ENCODE measurements around the gene INIP.
A peak's percentile ranks its signal among the peaks of the same experiment; 100 is the strongest.

Gene INIP

DNA sequence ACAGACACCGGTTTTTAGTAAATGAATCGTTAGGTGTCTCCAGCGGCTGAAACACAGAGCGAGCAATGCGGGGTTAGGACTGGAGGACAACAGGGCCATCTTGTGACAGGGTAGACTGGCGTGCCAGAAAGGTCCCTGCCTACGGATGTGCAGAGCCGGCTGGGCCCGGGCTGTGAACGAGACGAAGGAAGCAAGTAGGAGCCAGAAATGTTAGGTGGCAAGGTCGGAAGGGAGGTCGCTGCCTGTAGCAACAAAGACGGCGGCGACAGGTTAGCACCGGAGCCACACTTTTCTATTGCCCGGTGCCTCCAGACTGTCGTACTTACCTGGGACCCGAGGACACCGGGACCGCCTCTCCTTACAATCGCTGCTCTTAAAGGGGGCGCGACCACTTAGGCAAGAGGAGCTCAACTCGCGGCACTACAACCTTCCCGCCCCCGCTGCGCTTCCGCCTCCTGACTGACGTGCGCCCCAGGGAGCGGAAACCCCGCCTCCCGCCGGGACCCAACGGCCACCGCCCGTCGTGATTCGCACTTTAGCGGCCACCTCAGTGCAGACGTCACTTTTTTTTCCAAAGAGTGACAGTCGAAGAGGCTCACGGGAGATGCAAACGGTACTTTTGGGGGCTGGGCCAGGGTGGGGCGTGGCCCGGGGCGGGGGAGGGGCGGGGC is at the start of gene INIP (continued):
- TF ChIP-seq, protein P1, sequence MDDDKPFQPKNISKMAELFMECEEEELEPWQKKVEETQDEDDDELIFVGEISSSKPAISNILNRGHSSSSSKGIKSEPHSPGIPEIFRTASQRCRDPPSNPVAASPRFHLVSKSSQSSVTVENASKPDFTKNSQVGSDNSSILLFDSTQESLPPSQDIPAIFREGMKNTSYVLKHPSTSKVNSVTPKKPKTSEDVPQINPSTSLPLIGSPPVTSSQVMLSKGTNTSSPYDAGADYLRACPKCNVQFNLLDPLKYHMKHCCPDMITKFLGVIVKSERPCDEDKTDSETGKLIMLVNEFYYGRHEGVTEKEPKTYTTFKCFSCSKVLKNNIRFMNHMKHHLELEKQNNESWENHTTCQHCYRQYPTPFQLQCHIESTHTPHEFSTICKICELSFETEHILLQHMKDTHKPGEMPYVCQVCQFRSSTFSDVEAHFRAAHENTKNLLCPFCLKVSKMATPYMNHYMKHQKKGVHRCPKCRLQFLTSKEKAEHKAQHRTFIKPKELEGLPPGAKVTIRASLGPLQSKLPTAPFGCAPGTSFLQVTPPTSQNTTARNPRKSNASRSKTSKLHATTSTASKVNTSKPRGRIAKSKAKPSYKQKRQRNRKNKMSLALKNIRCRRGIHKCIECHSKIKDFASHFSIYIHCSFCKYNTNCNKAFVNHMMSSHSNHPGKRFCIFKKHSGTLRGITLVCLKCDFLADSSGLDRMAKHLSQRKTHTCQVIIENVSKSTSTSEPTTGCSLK (tag by site-specific recombination; IDR thresholded peaks at IDR 0.05), result no peak
- TF ChIP-seq ZNF768 (tag by site-specific recombination; IDR thresholded peaks at IDR 0.05), result no peak
- peak; percentile 70; the same call in 1 of the 2 replicates for TF ChIP-seq ZNF76 (tag by site-specific recombination; IDR thresholded peaks at IDR 0.05; ENCODE audit: borderline replicate concordance, low read depth)
- peak; percentile 63 for TF ChIP-seq ZNF580 (tag by site-specific recombination; IDR thresholded peaks at IDR 0.05)
- TF ChIP-seq ZBTB8A (tag by site-specific recombination; IDR thresholded peaks at IDR 0.05), result no peak; the same call in 1 of the 2 replicates
- TF ChIP-seq, protein P2, sequence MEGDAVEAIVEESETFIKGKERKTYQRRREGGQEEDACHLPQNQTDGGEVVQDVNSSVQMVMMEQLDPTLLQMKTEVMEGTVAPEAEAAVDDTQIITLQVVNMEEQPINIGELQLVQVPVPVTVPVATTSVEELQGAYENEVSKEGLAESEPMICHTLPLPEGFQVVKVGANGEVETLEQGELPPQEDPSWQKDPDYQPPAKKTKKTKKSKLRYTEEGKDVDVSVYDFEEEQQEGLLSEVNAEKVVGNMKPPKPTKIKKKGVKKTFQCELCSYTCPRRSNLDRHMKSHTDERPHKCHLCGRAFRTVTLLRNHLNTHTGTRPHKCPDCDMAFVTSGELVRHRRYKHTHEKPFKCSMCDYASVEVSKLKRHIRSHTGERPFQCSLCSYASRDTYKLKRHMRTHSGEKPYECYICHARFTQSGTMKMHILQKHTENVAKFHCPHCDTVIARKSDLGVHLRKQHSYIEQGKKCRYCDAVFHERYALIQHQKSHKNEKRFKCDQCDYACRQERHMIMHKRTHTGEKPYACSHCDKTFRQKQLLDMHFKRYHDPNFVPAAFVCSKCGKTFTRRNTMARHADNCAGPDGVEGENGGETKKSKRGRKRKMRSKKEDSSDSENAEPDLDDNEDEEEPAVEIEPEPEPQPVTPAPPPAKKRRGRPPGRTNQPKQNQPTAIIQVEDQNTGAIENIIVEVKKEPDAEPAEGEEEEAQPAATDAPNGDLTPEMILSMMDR (tag by site-specific recombination; IDR thresholded peaks at IDR 0.05), result peak; percentile 70
- no peak for TF ChIP-seq ZNF391 (tag by site-specific recombination; IDR thresholded peaks at IDR 0.05; ENCODE audit: borderline replicate concordance, low read depth)
- TF ChIP-seq ZEB2 (tag by site-specific recombination; IDR thresholded peaks at IDR 0.05), result peak; percentile 71
- no peak for TF ChIP-seq MEIS1 (CRISPR knock-in tag; IDR thresholded peaks at IDR 0.05; ENCODE audit: borderline replicate concordance)
- peak; percentile 43; the same call in 1 of the 2 replicates for TF ChIP-seq ZXDB (tag by site-specific recombination; IDR thresholded peaks at IDR 0.05)
- TF ChIP-seq TRIM28 (IDR thresholded peaks at IDR 0.05; ENCODE audit: borderline replicate concordance, low read length), result no peak
- TF ChIP-seq SP3 (tag by site-specific recombination; IDR thresholded peaks at IDR 0.05), result peak; percentile 79
- TF ChIP-seq ZNF610 (tag by site-specific recombination; IDR thresholded peaks at IDR 0.05; ENCODE audit: borderline replicate concordance), result no peak
- TF ChIP-seq ZNF660 (tag by site-specific recombination; IDR thresholded peaks at IDR 0.05), result 0 out of 2 replicates have a peak, but pooled peaks have one; percentile 33
- 0 out of 2 replicates have a peak, but pooled peaks have one; percentile 10 for TF ChIP-seq TSHZ1 (tag by site-specific recombination; IDR thresholded peaks at IDR 0.05; ENCODE audit: borderline replicate concordance)
- peak; percentile 86 for TF ChIP-seq ZNF501 (tag by site-specific recombination; IDR thresholded peaks at IDR 0.05)
- peak; percentile 38 for TF ChIP-seq EGR2 (tag by site-specific recombination; IDR thresholded peaks at IDR 0.05; ENCODE audit: low read depth)
- TF ChIP-seq, protein P3, sequence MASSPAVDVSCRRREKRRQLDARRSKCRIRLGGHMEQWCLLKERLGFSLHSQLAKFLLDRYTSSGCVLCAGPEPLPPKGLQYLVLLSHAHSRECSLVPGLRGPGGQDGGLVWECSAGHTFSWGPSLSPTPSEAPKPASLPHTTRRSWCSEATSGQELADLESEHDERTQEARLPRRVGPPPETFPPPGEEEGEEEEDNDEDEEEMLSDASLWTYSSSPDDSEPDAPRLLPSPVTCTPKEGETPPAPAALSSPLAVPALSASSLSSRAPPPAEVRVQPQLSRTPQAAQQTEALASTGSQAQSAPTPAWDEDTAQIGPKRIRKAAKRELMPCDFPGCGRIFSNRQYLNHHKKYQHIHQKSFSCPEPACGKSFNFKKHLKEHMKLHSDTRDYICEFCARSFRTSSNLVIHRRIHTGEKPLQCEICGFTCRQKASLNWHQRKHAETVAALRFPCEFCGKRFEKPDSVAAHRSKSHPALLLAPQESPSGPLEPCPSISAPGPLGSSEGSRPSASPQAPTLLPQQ (tag by site-specific recombination; IDR thresholded peaks at IDR 0.05), result peak; percentile 99
- no peak for TF ChIP-seq ZNF473 (tag by site-specific recombination; IDR thresholded peaks at IDR 0.05)
- TF ChIP-seq, protein P4, sequence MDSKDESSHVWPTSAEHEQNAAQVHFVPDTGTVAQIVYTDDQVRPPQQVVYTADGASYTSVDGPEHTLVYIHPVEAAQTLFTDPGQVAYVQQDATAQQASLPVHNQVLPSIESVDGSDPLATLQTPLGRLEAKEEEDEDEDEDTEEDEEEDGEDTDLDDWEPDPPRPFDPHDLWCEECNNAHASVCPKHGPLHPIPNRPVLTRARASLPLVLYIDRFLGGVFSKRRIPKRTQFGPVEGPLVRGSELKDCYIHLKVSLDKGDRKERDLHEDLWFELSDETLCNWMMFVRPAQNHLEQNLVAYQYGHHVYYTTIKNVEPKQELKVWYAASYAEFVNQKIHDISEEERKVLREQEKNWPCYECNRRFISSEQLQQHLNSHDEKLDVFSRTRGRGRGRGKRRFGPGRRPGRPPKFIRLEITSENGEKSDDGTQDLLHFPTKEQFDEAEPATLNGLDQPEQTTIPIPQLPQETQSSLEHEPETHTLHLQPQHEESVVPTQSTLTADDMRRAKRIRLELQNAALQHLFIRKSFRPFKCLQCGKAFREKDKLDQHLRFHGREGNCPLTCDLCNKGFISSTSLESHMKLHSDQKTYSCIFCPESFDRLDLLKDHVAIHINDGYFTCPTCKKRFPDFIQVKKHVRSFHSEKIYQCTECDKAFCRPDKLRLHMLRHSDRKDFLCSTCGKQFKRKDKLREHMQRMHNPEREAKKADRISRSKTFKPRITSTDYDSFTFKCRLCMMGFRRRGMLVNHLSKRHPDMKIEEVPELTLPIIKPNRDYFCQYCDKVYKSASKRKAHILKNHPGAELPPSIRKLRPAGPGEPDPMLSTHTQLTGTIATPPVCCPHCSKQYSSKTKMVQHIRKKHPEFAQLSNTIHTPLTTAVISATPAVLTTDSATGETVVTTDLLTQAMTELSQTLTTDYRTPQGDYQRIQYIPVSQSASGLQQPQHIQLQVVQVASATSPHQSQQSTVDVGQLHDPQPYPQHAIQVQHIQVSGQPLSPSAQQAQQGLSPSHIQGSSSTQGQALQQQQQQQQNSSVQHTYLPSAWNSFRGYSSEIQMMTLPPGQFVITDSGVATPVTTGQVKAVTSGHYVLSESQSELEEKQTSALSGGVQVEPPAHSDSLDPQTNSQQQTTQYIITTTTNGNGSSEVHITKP (tag by site-specific recombination; IDR thresholded peaks at IDR 0.05), result peak; percentile 82
- TF ChIP-seq ZNF670 (tag by site-specific recombination; IDR thresholded peaks at IDR 0.05; ENCODE audit: low read depth), result no peak
- peak; percentile 83 for TF ChIP-seq ZNF600 (tag by site-specific recombination; IDR thresholded peaks at IDR 0.05)
- TF ChIP-seq ZBTB26 (tag by site-specific recombination; optimal IDR thresholded peaks at IDR 0.05), result peak; percentile 30
- TF ChIP-seq ZFHX2 (tag by site-specific recombination; conservative IDR thresholded peaks at IDR 0.05), result peak; percentile 68
